Keratinocyte (primary cell): Measurements from ENCODE around the gene RPH3AL.

ENCODE experiments used
- CTCF ChIP-seq, 3 experiments: IDR thresholded peaks in 1 of 3; conservative IDR thresholded peaks in 1 of 3; optimal IDR thresholded peaks in 1 of 3; 2 replicates in 2 of 3; 3 replicates in 1 of 3; pipeline versions ENCODE3 to v1.5.1; 2011; ENCODE audit warnings: low read length in 3 of 3, mild to moderate bottlenecking in 3 of 3, moderate library complexity in 2 of 3, control low read depth in 1 of 3, inconsistent platforms in 1 of 3; ENCODE audit not compliant: insufficient read depth in 2 of 3; ENCODE audit errors: extremely low read depth in 1 of 3
- EZH2 ChIP-seq: IDR thresholded peaks from one replicate; pipeline ENCODE4 v1.6.1; 2012; ENCODE audit warnings: inconsistent platforms, mild to moderate bottlenecking, low read length, moderate library complexity

- TF ChIP-seq CTCF (optimal IDR thresholded peaks at IDR 0.05 in 1 of 3, IDR thresholded peaks at IDR 0.05 in 1 of 3, conservative IDR thresholded peaks at IDR 0.05 in 1 of 3; ENCODE audit: extremely low read depth in 1 of 3, insufficient read depth in 2 of 3, low read length in 3 of 3): no peak
- TF ChIP-seq EZH2: no peak
Measured at GRCh38 chr17:353213-353837, 718 bp upstream of the RPH3AL start.
